DND-41 (cell line): ENCODE measurements around the gene CFAP97D2.

Experiments used
- CTCF ChIP-seq: IDR thresholded peaks from 2 replicates; pipeline ENCODE4 v1.5.1; 2012; ENCODE audit warnings: borderline replicate concordance, low read length, moderate library complexity, mild to moderate bottlenecking; ENCODE audit not compliant: poor library complexity, severe bottlenecking; ENCODE audit errors: extremely low read depth
- EZH2 ChIP-seq: IDR thresholded peaks from 3 replicates; pipeline ENCODE4 v1.6.1; 2012; ENCODE audit warnings: borderline replicate concordance, low read depth, mild to moderate bottlenecking, moderate library complexity, low read length, inconsistent platforms; ENCODE audit not compliant: severe bottlenecking

GRCh38 chr13:114259974-114260373, 80.9 kb downstream of the CFAP97D2 start:
- TF ChIP-seq CTCF (no peak), EZH2 (no peak)
